K562 (cell line): ENCODE results near the gene GRAMD1B. TPM values are rescaled to one million over a fixed set of nuclear protein-coding genes. Genes with fewer than 3 reads are reported as not detected.

Experiments
- ATAC-seq: fragments of 200-7000 bp; cut with Tn5 transposase; 3 replicates; pipeline ENCODE4 v1.9.1; 2020; ENCODE audit warnings: moderate library complexity
- BruUV-seq: library from RNA; stranded (reverse); fragments of 400-500 nt; replicated peaks from 2 replicates; lab custom pipeline; 2021; lab: Mats Ljungman, UMichigan
- CTCF ChIA-PET: fragments of 300-600 bp; formaldehyde crosslinking; extraction: SDS; loops from one replicate; lab custom pipeline; 2021; ENCODE audit warnings: low intra/inter-chr PET ratio; lab: Yijun Ruan, JAX
- POLR2A ChIA-PET: fragments of 300-600, 350-650 bp; sonication (Branson Sonifier 250); formaldehyde crosslinking; extraction: SDS; loops from one replicate; lab custom pipeline; 2021; ENCODE audit warnings: antibody characterized with exemption, inconsistent platforms; lab: Yijun Ruan, JAX
- DNase-seq, 4 experiments: peaks; one replicate each; pipeline versions ENCODE4 v3.0.0 to v3.0.0-alpha.2; 2011 to 2018; ENCODE audit warnings: low spot score in 3 of 4, mixed read lengths in 3 of 4; ENCODE audit errors: extremely low read depth in 1 of 4
- FAIRE-seq: peaks from 2 replicates; lab custom pipeline; 2011; peaks lifted over from hg19 to GRCh38; lab: Jason Lieb, UNC
- H2AFZ ChIP-seq: 2 replicates; pipeline ENCODE4 v1.6.0; 2011; ENCODE audit warnings: low read depth, low read length, control low read depth, inconsistent platforms
- H3K27ac ChIP-seq: fragments of 200-600 bp; 3 replicates; pipeline ENCODE4 v1.8.0; 2011; ENCODE audit warnings: low read depth, mild to moderate bottlenecking, control low read depth, inconsistent platforms, low read length, moderate library complexity, mixed read lengths; ENCODE audit errors: extremely low read depth
- H3K27me3 ChIP-seq, 2 experiments: fragments of 300-600 bp in 1 of 2; 2 replicates in 1 of 2; 3 replicates in 1 of 2; pipeline versions ENCODE4 v1.6.0 to v1.8.0; 2011; ENCODE audit warnings: inconsistent platforms in 2 of 2, low read length in 2 of 2, mild to moderate bottlenecking in 1 of 2, mixed read lengths in 1 of 2, moderate library complexity in 1 of 2; ENCODE audit not compliant: control insufficient read depth in 2 of 2, insufficient read depth in 2 of 2
- H3K36me3 ChIP-seq: fragments of 300-600 bp; 3 replicates; pipeline ENCODE4 v1.8.0; 2011; ENCODE audit warnings: mild to moderate bottlenecking, low read length, inconsistent platforms; ENCODE audit not compliant: control insufficient read depth, insufficient read depth
- H3K4me1 ChIP-seq, 2 experiments: fragments of 200-600 bp in 1 of 2; replicated peaks in 1 of 2; 2 replicates in 1 of 2; 3 replicates in 1 of 2; pipeline versions ENCODE4 v1.5.1 to v1.8.0; 2011; ENCODE audit warnings: inconsistent platforms in 2 of 2, low read length in 2 of 2, mild to moderate bottlenecking in 1 of 2, mixed read lengths in 1 of 2, moderate library complexity in 1 of 2; ENCODE audit not compliant: control insufficient read depth in 2 of 2, insufficient read depth in 2 of 2
- H3K4me2 ChIP-seq: 2 replicates; pipeline ENCODE4 v1.6.1; 2011; ENCODE audit warnings: low read length, control low read depth, inconsistent platforms, mixed read lengths; ENCODE audit not compliant: insufficient read depth
- H3K4me3 ChIP-seq: fragments of 200-600 bp; sonication (generic), shearing (Covaris generic); 2 replicates; pipeline ENCODE4 v1.5.1; 2016; ENCODE audit warnings: control low read depth, inconsistent platforms
- H3K79me2 ChIP-seq: fragments of 200-600 bp; 3 replicates; pipeline ENCODE4 v1.8.0; 2011; ENCODE audit warnings: low read length, inconsistent platforms; ENCODE audit not compliant: control insufficient read depth, insufficient read depth
- H3K9ac ChIP-seq, 2 experiments: 2 replicates each; pipeline versions ENCODE4 v1.6.0 to v1.6.1; 2011; ENCODE audit warnings: low read depth in 2 of 2, low read length in 2 of 2, control low read depth in 1 of 2, inconsistent platforms in 1 of 2, mild to moderate bottlenecking in 1 of 2, mixed read lengths in 1 of 2; ENCODE audit not compliant: insufficient read depth in 1 of 2
- H3K9me1 ChIP-seq: one replicate; pipeline ENCODE4 v1.6.0; 2011; ENCODE audit warnings: inconsistent platforms, mild to moderate bottlenecking, low read length, moderate library complexity; ENCODE audit not compliant: control insufficient read depth, insufficient read depth
- H3K9me3 ChIP-seq: replicated peaks from 2 replicates; pipeline ENCODE4 v1.5.1; 2011; ENCODE audit warnings: low read depth, low read length, inconsistent platforms; ENCODE audit not compliant: control insufficient read depth, insufficient read depth
- H4K20me1 ChIP-seq: replicated peaks from 2 replicates; pipeline ENCODE4 v1.6.1; 2011; ENCODE audit warnings: low read length, inconsistent platforms, mixed read lengths; ENCODE audit not compliant: control insufficient read depth, insufficient read depth
- ATF6 ChIP-seq: sonication (generic); formaldehyde crosslinking; IDR thresholded peaks from 2 replicates; pipeline ENCODE4 v1.4.0; 2020; ENCODE audit warnings: mild to moderate bottlenecking, missing genetic modification reagents
- CREBBP ChIP-seq: IDR thresholded peaks from one replicate; pipeline ENCODE4 v1.6.1; 2012; ENCODE audit warnings: low read depth, mild to moderate bottlenecking, control low read depth, inconsistent platforms, low read length
- HCFC1 ChIP-seq: IDR thresholded peaks from 2 replicates; pipeline ENCODE4 v1.6.1; 2012; ENCODE audit warnings: low read depth, low read length, improper control_type of control experiment
- MAZ ChIP-seq, 2 experiments: fragments of 450-650 bp in 1 of 2; sonication (generic) in 1 of 2; formaldehyde crosslinking; IDR thresholded peaks in 1 of 2; conservative IDR thresholded peaks in 1 of 2; 2 replicates each; pipeline versions ENCODE4 v1.4.0 to v1.5.0; 2020; ENCODE audit warnings: mild to moderate bottlenecking in 1 of 2, missing genetic modification reagents in 1 of 2
- NELFE ChIP-seq: IDR thresholded peaks from 2 replicates; pipeline ENCODE4 v1.6.1; 2011; ENCODE audit warnings: mild to moderate bottlenecking; ENCODE audit not compliant: insufficient read depth, insufficient read length
- SMARCC2 ChIP-seq: fragments of 450-650 bp; IDR thresholded peaks from 2 replicates; pipeline ENCODE4 v1.6.1; 2017; ENCODE audit warnings: antibody characterized with exemption, moderate library complexity, mild to moderate bottlenecking, low read depth
- SREBF2 ChIP-seq: sonication (generic); formaldehyde crosslinking; IDR thresholded peaks from 2 replicates; pipeline ENCODE4 v1.4.0; 2020; ENCODE audit warnings: mild to moderate bottlenecking, missing genetic modification reagents
- ZC3H8 ChIP-seq: fragments of 450-650 bp; IDR thresholded peaks from 2 replicates; pipeline ENCODE4 v1.6.1; 2017
- ZNF354B ChIP-seq: fragments of 250-450 bp; sonication (Bioruptor Pico); IDR thresholded peaks from 2 replicates; pipeline ENCODE4 v1.4.0; 2020
- ZNF507 ChIP-seq: conservative IDR thresholded peaks from 2 replicates; pipeline ENCODE4 v1.6.1; 2017; ENCODE audit warnings: missing genetic modification characterization, missing compliant biosample characterization
- ZNF511 ChIP-seq: sonication (generic); formaldehyde crosslinking; IDR thresholded peaks from 2 replicates; pipeline ENCODE4 v1.8.0; 2022; ENCODE audit warnings: mild to moderate bottlenecking, missing genetic modification reagents
- WGBS: fragments of 100-300 bp; shearing (Covaris generic); methylation state at CpG from one replicate; pipeline ENCODE4 v1.1.6; 2016; ENCODE audit warnings: low coverage, mixed read lengths; ENCODE audit not compliant: insufficient coverage; ENCODE audit errors: missing lambda C conversion rate; 5-methylcytosine and 5-hydroxymethylcytosine counted together
- in situ Hi-C: fragments of 300-500 bp; cut with MboI; formaldehyde crosslinking; loops from 4 replicates; pipeline ENCODE4 v1.15.0; 2018; ENCODE audit warnings: inconsistent platforms, mixed read lengths
- intact Hi-C: fragments of 100-400 bp; cut with micrococcal nuclease; formaldehyde crosslinking; loops from 2 replicates; pipeline ENCODE4 v1.14.2; 2022
- polyA plus RNA-seq, 8 experiments: library from polyadenylated mRNA; depleted of rRNA in 4 of 8; stranded (reverse) in 5 of 8; unstranded in 3 of 8; fragments of >200 nt; fragmentation: Nextera tagmentation in 2 of 8; fragmentation: Illumina TruSeq in 1 of 8; extraction: Ambion mirVana in 2 of 8; extraction: Trizol in 1 of 8; gene quantifications; 2 replicates each; pipeline versions ENCODE4 v1.2.1 to v1.2.3, GENCODE V29; 2011 to 2014; ENCODE audit warnings: inconsistent platforms in 1 of 8, missing spikeins in 1 of 8
- total RNA-seq, 7 experiments: library from RNA; depleted of rRNA in 6 of 7; stranded (reverse); fragments of >200 nt in 6 of 7; fragmentation: Illumina TruSeq in 2 of 7; extraction: Trizol in 2 of 7; gene quantifications; 2 replicates each; pipeline versions ENCODE4 v1.2.1 to v1.2.3, GENCODE V29; 2011 to 2021; ENCODE audit warnings: low replicate concordance in 1 of 7
- TF ChIP-seq, protein P1 (sequence below), 2 experiments: fragments of 450-650 bp; IDR thresholded peaks; 2 replicates each; pipeline ENCODE4 v1.6.1; 2018; ENCODE audit warnings: mild to moderate bottlenecking in 2 of 2, low read depth in 1 of 2; ENCODE audit not compliant: partially characterized antibody in 2 of 2
- TF ChIP-seq, protein P2 (sequence below): fragments of 450-650 bp; formaldehyde crosslinking; IDR thresholded peaks from 2 replicates; pipeline ENCODE4 v1.4.0; 2022; ENCODE audit warnings: missing genetic modification characterization

GRAMD1B gene
- total and polyA plus RNA-seq, 9 of the 15 experiments (the other 6 are each of a cell fraction or from before 2014, with no cell fraction given), result 0.31 TPM; not detected in 8

GRCh38 chr11:123461164-123461563 lies 31.1 kb downstream of the GRAMD1B start:
- H3K9ac ChIP-seq, result no peak overlapping the region
- intact Hi-C loops (no loop called here), in situ Hi-C loops (no loop called here)
- ChIA-PET CTCF (no interaction called here), POLR2A (interaction anchor here (0.5 to 0.8 kb wide), 3 partner anchors 36 to 564 kb away, joined by 3 read pairs; no protein-coding TSS in a partner anchor)
- H3K79me2 ChIP-seq, result no peaks in the 10 kb centered on the region
- H3K27ac ChIP-seq, result no peak overlapping the region
- H2AFZ ChIP-seq, result no peak overlapping the region
- H3K9me1 ChIP-seq, result no peaks in the 10 kb centered on the region
- FAIRE-seq, result no peak
- no TSS peak for BruUV-seq
- H3K9me3 ChIP-seq, result no peaks in the 10 kb centered on the region
- ATAC-seq, result no peak
- no peak overlapping the region for H3K4me3 ChIP-seq
- 0% methylated on average over 4 of the region's 4 CpGs for WGBS
- H3K4me1 ChIP-seq, result no peaks in the 10 kb centered on the region; a peak in 1 of 5 replicates
- H4K20me1 ChIP-seq, result no peaks in the 10 kb centered on the region
- H3K4me2 ChIP-seq, result no peak overlapping the region
- H3K27me3 ChIP-seq, result peaks cover 0 to 4% of the 10 kb centered on the region in 2 experiments; a peak in 3 of 5 replicates
- DNase-seq, result no peak
- H3K36me3 ChIP-seq, result no peaks in the 10 kb centered on the region
- no peak for TF ChIP-seq CREBBP
- TF ChIP-seq ATF6 (CRISPR knock-in tag), result no peak
- TF ChIP-seq, protein P1, sequence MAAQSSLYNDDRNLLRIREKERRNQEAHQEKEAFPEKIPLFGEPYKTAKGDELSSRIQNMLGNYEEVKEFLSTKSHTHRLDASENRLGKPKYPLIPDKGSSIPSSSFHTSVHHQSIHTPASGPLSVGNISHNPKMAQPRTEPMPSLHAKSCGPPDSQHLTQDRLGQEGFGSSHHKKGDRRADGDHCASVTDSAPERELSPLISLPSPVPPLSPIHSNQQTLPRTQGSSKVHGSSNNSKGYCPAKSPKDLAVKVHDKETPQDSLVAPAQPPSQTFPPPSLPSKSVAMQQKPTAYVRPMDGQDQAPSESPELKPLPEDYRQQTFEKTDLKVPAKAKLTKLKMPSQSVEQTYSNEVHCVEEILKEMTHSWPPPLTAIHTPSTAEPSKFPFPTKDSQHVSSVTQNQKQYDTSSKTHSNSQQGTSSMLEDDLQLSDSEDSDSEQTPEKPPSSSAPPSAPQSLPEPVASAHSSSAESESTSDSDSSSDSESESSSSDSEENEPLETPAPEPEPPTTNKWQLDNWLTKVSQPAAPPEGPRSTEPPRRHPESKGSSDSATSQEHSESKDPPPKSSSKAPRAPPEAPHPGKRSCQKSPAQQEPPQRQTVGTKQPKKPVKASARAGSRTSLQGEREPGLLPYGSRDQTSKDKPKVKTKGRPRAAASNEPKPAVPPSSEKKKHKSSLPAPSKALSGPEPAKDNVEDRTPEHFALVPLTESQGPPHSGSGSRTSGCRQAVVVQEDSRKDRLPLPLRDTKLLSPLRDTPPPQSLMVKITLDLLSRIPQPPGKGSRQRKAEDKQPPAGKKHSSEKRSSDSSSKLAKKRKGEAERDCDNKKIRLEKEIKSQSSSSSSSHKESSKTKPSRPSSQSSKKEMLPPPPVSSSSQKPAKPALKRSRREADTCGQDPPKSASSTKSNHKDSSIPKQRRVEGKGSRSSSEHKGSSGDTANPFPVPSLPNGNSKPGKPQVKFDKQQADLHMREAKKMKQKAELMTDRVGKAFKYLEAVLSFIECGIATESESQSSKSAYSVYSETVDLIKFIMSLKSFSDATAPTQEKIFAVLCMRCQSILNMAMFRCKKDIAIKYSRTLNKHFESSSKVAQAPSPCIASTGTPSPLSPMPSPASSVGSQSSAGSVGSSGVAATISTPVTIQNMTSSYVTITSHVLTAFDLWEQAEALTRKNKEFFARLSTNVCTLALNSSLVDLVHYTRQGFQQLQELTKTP (IDR thresholded peaks at IDR 0.05; ENCODE audit: low read depth in 1 of 2, partially characterized antibody in 2 of 2), result no peak
- no peak for TF ChIP-seq HCFC1
- TF ChIP-seq ZC3H8, result no peak
- TF ChIP-seq ZNF511 (CRISPR knock-in tag), result no peak
- TF ChIP-seq MAZ (CRISPR knock-in tag; conservative IDR thresholded peaks at IDR 0.05 in 1 of 2, IDR thresholded peaks at IDR 0.05 in 1 of 2), result no peak
- TF ChIP-seq SMARCC2, result no peak
- TF ChIP-seq ZNF507 (tag), result no peak
- TF ChIP-seq ZNF354B (CRISPR knock-in tag), result no peak
- no peak for TF ChIP-seq SREBF2 (CRISPR knock-in tag)
- TF ChIP-seq, protein P2, sequence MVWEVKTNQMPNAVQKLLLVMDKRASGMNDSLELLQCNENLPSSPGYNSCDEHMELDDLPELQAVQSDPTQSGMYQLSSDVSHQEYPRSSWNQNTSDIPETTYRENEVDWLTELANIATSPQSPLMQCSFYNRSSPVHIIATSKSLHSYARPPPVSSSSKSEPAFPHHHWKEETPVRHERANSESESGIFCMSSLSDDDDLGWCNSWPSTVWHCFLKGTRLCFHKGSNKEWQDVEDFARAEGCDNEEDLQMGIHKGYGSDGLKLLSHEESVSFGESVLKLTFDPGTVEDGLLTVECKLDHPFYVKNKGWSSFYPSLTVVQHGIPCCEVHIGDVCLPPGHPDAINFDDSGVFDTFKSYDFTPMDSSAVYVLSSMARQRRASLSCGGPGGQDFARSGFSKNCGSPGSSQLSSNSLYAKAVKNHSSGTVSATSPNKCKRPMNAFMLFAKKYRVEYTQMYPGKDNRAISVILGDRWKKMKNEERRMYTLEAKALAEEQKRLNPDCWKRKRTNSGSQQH (CRISPR knock-in tag), result no peak
- no peak for TF ChIP-seq NELFE
